GM12878 (cell line): ENCODE measurements around the gene SCEL.

ENCODE experiments used
- NBN ChIP-seq: fragments of 450-650 bp; IDR thresholded peaks from 2 replicates; pipeline ENCODE4 v1.6.1; 2016
- POLR2AphosphoS5 ChIP-seq: IDR thresholded peaks from 2 replicates; pipeline ENCODE4 v1.6.1; 2011; ENCODE audit warnings: mild to moderate bottlenecking, low read length, inconsistent platforms

DNA sequence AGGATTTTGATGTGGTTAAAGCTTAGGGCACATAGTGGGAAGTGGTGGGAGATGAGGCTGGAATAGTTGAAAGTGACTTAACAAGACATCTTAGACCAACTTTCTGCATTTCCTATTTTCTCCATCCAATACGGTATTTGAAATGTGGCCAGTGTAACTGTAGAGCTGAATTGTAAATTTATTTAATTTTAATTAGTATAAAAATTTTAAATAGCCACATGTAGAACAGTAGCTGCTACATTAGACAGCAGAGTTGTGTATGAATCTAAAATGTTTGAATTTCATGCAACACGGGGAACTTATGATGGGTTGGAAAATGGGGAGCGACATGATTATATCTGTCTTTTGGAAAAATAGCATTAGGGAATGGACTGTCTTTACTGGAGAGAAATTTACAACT, 7.1 kb upstream of the SCEL start:
- TF ChIP-seq POLR2AphosphoS5 = no peak
- TF ChIP-seq NBN = no peak
